Left ventricle myocardium inferior (tissue), 1 donor: ENCODE measurements around the gene FN3KRP. TPM values are rescaled to one million over a fixed set of nuclear protein-coding genes. Genes with fewer than 3 reads are reported as not detected.

Experiments used
- DNase-seq: peaks from one replicate; pipeline ENCODE4 v3.0.0-alpha.2; 2020
- H3K27ac ChIP-seq: fragments of 200-600 bp; replicated peaks from 2 replicates; pipeline ENCODE4 v1.8.0; 2021
- H3K27me3 ChIP-seq: fragments of 200-600 bp; 2 replicates; pipeline ENCODE4 v1.8.0; 2021; ENCODE audit warnings: low read depth
- H3K36me3 ChIP-seq: fragments of 200-600 bp; 2 replicates; pipeline ENCODE4 v1.8.0; 2021
- H3K4me1 ChIP-seq: fragments of 200-600 bp; 2 replicates; pipeline ENCODE4 v1.8.0; 2021
- H3K4me3 ChIP-seq: fragments of 200-600 bp; 2 replicates; pipeline ENCODE4 v1.8.0; 2021; ENCODE audit warnings: mild to moderate bottlenecking, moderate library complexity
- H3K9me3 ChIP-seq: fragments of 200-600 bp; replicated peaks from 2 replicates; pipeline ENCODE4 v1.8.0; 2021
- CTCF ChIP-seq: fragments of 200-600 bp; IDR thresholded peaks from 2 replicates; pipeline ENCODE4 v1.8.0; 2021; ENCODE audit warnings: antibody characterized with exemption, mild to moderate bottlenecking, borderline replicate concordance
- intact Hi-C: fragments of 100-400 bp; cut with micrococcal nuclease; formaldehyde crosslinking; loops from one replicate; pipeline ENCODE4 v1.11.0; 2022
- long read RNA-seq: library from polyadenylated mRNA; unstranded; transcript quantifications from one replicate; pipeline ENCODE4 v2.0.0, GENCODE V29; 2021
- total RNA-seq: library from RNA; stranded (reverse); fragmentation: NEBNext Ultra II Directional; extraction: Animal tissue kit (Norgen Biotek cat#: 25700); gene quantifications from one replicate; pipeline ENCODE4 v1.2.1, GENCODE V29; 2021
- donor health status: DM: no; HTN: yes; CAD: no; lungs with severe emphysema.

FN3KRP gene, protein sequence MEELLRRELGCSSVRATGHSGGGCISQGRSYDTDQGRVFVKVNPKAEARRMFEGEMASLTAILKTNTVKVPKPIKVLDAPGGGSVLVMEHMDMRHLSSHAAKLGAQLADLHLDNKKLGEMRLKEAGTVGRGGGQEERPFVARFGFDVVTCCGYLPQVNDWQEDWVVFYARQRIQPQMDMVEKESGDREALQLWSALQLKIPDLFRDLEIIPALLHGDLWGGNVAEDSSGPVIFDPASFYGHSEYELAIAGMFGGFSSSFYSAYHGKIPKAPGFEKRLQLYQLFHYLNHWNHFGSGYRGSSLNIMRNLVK
- total RNA-seq, result 13.6 TPM
- long read RNA-seq, transcript FN3KRP-201 (6 exons, 1,849 nt), result major isoform, 43 of 46 reads
- long read RNA-seq, partial matches to known transcripts, result 0 of 46 reads
- long read RNA-seq, other reads (novel, unspliced or antisense), result 3 of 46 reads

DNA sequence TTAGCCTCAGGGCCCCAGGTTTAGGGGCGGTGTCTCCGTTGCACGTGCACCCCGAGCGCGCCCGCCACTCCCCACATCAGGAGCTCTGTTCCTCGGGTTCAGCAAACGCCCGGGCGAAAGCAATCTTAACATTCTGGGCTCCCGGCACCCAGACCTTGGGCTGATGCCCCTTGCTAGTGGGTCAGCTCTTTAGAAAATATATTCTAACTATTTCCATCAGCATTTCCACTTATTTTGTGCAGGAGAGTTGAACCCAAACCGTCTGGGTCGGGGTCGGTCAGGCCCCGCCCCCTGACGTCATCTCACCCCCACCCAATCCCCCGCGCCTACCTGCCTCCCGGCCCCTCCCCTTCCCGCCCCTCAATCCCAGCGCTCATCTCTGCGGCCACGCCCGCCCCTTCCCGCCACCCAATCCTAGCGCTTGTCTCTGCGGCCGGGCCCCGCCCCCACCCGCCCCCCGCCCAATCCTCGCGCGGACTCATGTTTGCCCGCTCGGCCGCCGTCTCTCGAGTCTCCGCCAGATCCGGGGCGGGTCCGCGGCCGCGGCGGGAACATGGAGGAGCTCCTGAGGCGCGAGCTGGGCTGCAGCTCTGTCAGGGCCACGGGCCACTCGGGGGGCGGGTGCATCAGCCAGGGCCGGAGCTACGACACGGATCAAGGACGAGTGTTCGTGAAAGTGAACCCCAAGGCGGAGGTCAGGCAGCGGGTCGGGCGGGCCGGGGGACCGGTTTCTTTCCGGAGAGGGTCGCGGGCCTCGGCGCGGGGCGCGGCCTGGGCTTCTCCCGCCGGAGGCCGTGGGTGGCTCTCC, at the start of gene FN3KRP:
FN3KRP (plus strand) TSS at position 504 of the 808 bp plus-strand sequence; CDS start at position 554, 50 bp downstream.
- intact Hi-C loops, result no loop called here

GRCh38 chr17:82666931-82667667, 49.4 kb upstream of the FN3KRP start:
- H3K9me3 ChIP-seq, result no peaks in the 10 kb centered on the region
- intact Hi-C loops, result no loop called here
- peaks cover 28% of the 10 kb centered on the region for H3K4me1 ChIP-seq
- H3K27ac ChIP-seq, result no peak overlapping the region
- DNase-seq, result no peak
- no peaks in the 10 kb centered on the region for H3K27me3 ChIP-seq
- no peak for TF ChIP-seq CTCF
- H3K4me3 ChIP-seq, result no peak overlapping the region
- no peaks in the 10 kb centered on the region for H3K36me3 ChIP-seq

More for the DNA sequence above, at the start of gene FN3KRP:
- Histone ChIP-seq H3K9me3 (no peaks in the 10 kb centered on the region), H3K36me3 (peaks cover 25% of the 10 kb centered on the region), H3K27me3 (no peaks in the 10 kb centered on the region), H3K4me1 (peaks cover 23% of the 10 kb centered on the region), H3K4me3 (peak within 1 kb of the TSS; percentile 98), H3K27ac (peak within 1 kb of the TSS; percentile 70)
- no peak for TF ChIP-seq CTCF
- DNase-seq, result peak; percentile 97

- H3K4me1 ChIP-seq, result peaks cover 28% of the 10 kb centered on the region
- TF ChIP-seq CTCF, result no peak
- no peak overlapping the region for H3K27ac ChIP-seq
- intact Hi-C loops, result no loop called here
- H3K9me3 ChIP-seq, result no peaks in the 10 kb centered on the region
- DNase-seq, result no peak
- no peaks in the 10 kb centered on the region for H3K36me3 ChIP-seq
- H3K4me3 ChIP-seq, result no peak overlapping the region
- H3K27me3 ChIP-seq, result no peaks in the 10 kb centered on the region
Observed at GRCh38 chr17:82667668-82668000, 48.9 kb upstream of the FN3KRP start.

GRCh38 chr17:82668024-82668630, 48.4 kb upstream of the FN3KRP start:
- Histone ChIP-seq H3K27ac (peak overlapping the region; percentile 80), H3K36me3 (no peaks in the 10 kb centered on the region), H3K27me3 (no peaks in the 10 kb centered on the region), H3K4me1 (peaks cover 28% of the 10 kb centered on the region), H3K4me3 (no peak overlapping the region), H3K9me3 (no peaks in the 10 kb centered on the region)
- no peak for DNase-seq
- TF ChIP-seq CTCF, result no peak
- intact Hi-C loops, result no loop called here

DNA sequence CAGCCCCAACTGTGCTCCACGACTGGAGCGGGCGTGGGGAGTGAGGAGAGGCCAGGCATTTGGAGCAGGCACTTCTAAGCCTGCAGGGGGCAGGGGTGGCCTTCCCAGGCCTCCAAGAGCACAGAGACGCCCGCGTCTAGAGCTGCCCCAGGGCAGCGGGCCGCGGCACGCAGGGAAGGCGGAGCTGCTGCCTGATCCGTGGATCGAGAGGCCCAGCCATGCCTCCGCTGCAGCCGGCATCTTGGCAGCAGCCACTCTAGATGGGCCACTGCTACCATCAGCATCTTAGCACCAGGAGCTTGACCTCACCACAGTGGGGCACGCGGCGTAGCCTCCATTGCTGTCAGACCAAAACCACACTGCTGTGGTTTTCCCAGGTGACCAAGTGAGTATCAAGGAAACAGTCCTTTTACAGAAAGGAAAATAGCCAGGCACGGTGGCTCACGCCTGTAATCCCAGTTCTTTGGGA, 47.8 kb upstream of the FN3KRP start:
- TF ChIP-seq CTCF, result peak; percentile 70
- Histone ChIP-seq H3K9me3 (no peaks in the 10 kb centered on the region), H3K4me3 (peak overlapping the region; percentile 43), H3K27me3 (no peaks in the 10 kb centered on the region), H3K36me3 (no peaks in the 10 kb centered on the region), H3K27ac (peak overlapping the region; percentile 80), H3K4me1 (peaks cover 28% of the 10 kb centered on the region)
- peak; percentile 59 for DNase-seq
- intact Hi-C loops, result no loop called here
